SK-N-SH (cell line): ENCODE results near the gene SPTB. TPM values are rescaled to one million over a fixed set of nuclear protein-coding genes. Genes with fewer than 3 reads are reported as not detected.
"Not testable (repeated sequence)": the region's sequence is repeated elsewhere in the genome, so short reads cannot be mapped to it uniquely, and the experiment has no call there.

Source experiments
- CTCF ChIA-PET: fragments of 300-600, 350-600 bp; formaldehyde crosslinking; extraction: SDS; loops from one replicate; lab custom pipeline; 2021; lab: Yijun Ruan, JAX
- POLR2A ChIA-PET: fragments of 350-600 bp; sonication (Branson Sonifier 250); formaldehyde crosslinking; extraction: SDS; loops from one replicate; lab custom pipeline; 2020; ENCODE audit warnings: antibody characterized with exemption, inconsistent platforms; lab: Yijun Ruan, JAX
- DNase-seq: peaks from one replicate; pipeline ENCODE4 v3.0.0; 2012
- H2AFZ ChIP-seq: fragments of 200-600 bp; sonication (generic); 2 replicates; pipeline ENCODE4 v1.8.1; 2016; ENCODE audit warnings: antibody characterized with exemption, mild to moderate bottlenecking, low read depth
- H3F3A ChIP-seq: fragments of 200-600 bp; sonication (generic); replicated peaks from 2 replicates; pipeline ENCODE3; 2016; ENCODE audit warnings: antibody characterized with exemption, mild to moderate bottlenecking; ENCODE audit not compliant: insufficient read depth
- H3K27ac ChIP-seq, 2 experiments: fragments of 200-500 bp in 1 of 2; fragments of 200-600 bp in 1 of 2; sonication (Bioruptor generic) in 1 of 2; sonication (generic), shearing (Covaris generic) in 1 of 2; 2 replicates each; pipeline versions ENCODE4 v1.5.1 to v1.6.1; 2014 to 2016; ENCODE audit warnings: low read depth in 2 of 2, inconsistent platforms in 1 of 2, low read length in 1 of 2, mild to moderate bottlenecking in 1 of 2, mixed read lengths in 1 of 2
- H3K27me3 ChIP-seq: fragments of 200-600 bp; sonication (generic), shearing (Covaris generic); 2 replicates; pipeline ENCODE4 v1.6.1; 2016; ENCODE audit warnings: mixed run types; ENCODE audit not compliant: insufficient read depth
- H3K36me3 ChIP-seq, 2 experiments: fragments of 200-500 bp in 1 of 2; fragments of 200-600 bp in 1 of 2; sonication (Bioruptor generic) in 1 of 2; sonication (generic) in 1 of 2; replicated peaks in 1 of 2; 2 replicates each; pipeline versions ENCODE3 to v1.5.1; 2014 to 2016; ENCODE audit warnings: low read length in 1 of 2, mild to moderate bottlenecking in 1 of 2; ENCODE audit not compliant: insufficient read depth in 2 of 2, control insufficient read depth in 1 of 2
- H3K4me1 ChIP-seq, 2 experiments: fragments of 200-500 bp in 1 of 2; fragments of 200-600 bp in 1 of 2; sonication (Bioruptor generic) in 1 of 2; sonication (generic), shearing (Covaris generic) in 1 of 2; 2 replicates each; pipeline versions ENCODE4 v1.5.1 to v1.6.1; 2014 to 2016; ENCODE audit warnings: low read depth in 1 of 2, low read length in 1 of 2, mixed run types in 1 of 2; ENCODE audit not compliant: insufficient read depth in 2 of 2, control insufficient read depth in 1 of 2
- H3K4me2 ChIP-seq: fragments of 200-600 bp; sonication (generic), shearing (Covaris generic); 2 replicates; pipeline ENCODE4 v1.6.1; 2017; ENCODE audit warnings: mixed run types
- H3K4me3 ChIP-seq, 2 experiments: fragments of 200-500 bp in 1 of 2; fragments of 200-600 bp in 1 of 2; sonication (Bioruptor generic) in 1 of 2; sonication (generic), shearing (Covaris generic) in 1 of 2; 2 replicates each; pipeline versions ENCODE4 v1.5.1 to v1.8.1; 2014 to 2016; ENCODE audit warnings: low read depth in 2 of 2, inconsistent platforms in 1 of 2, low read length in 1 of 2, mild to moderate bottlenecking in 1 of 2, mixed read lengths in 1 of 2, moderate library complexity in 1 of 2
- H3K79me2 ChIP-seq: fragments of 200-600 bp; sonication (generic); 2 replicates; pipeline ENCODE4 v1.8.1; 2017; ENCODE audit warnings: mild to moderate bottlenecking; ENCODE audit not compliant: insufficient read depth
- H3K9ac ChIP-seq: fragments of 200-600 bp; sonication (generic); 2 replicates; pipeline ENCODE4 v1.6.1; 2017; ENCODE audit warnings: mixed run types
- H3K9me2 ChIP-seq: fragments of 200-600 bp; sonication (generic); 2 replicates; pipeline ENCODE4 v1.6.1; 2017; ENCODE audit warnings: mixed run types
- H3K9me3 ChIP-seq: fragments of 200-600 bp; sonication (generic); 2 replicates; pipeline ENCODE4 v1.6.1; 2017; ENCODE audit warnings: mixed run types, mild to moderate bottlenecking, moderate library complexity
- H4K20me1 ChIP-seq: fragments of 200-600 bp; sonication (generic); 2 replicates; pipeline ENCODE4 v1.6.1; 2017; ENCODE audit warnings: mild to moderate bottlenecking, mixed run types; ENCODE audit not compliant: insufficient read depth
- CHD2 ChIP-seq: fragments of 150-350 bp; IDR thresholded peaks from 2 replicates; pipeline ENCODE4 v1.6.1; 2018; ENCODE audit warnings: low read length; ENCODE audit not compliant: partially characterized antibody
- CTCF ChIP-seq: fragments of 200-600 bp; sonication (generic); IDR thresholded peaks from 2 replicates; pipeline ENCODE4 v1.6.1; 2017; ENCODE audit warnings: antibody characterized with exemption, mild to moderate bottlenecking, moderate library complexity
- FOSL2 ChIP-seq: IDR thresholded peaks from 2 replicates; pipeline ENCODE4 v1.4.0; 2012; ENCODE audit warnings: low read depth, mild to moderate bottlenecking, moderate library complexity, borderline replicate concordance
- IRF3 ChIP-seq: fragments of 150-350 bp; IDR thresholded peaks from 2 replicates; pipeline ENCODE4 v1.6.1; 2016; ENCODE audit warnings: mild to moderate bottlenecking, low read depth, low read length
- PBX3 ChIP-seq: IDR thresholded peaks from 2 replicates; pipeline ENCODE4; 2012
- REST ChIP-seq: IDR thresholded peaks from 2 replicates; pipeline ENCODE4 v1.6.1; 2012; ENCODE audit warnings: mild to moderate bottlenecking, low read depth, low read length, moderate library complexity
- RFX5 ChIP-seq: IDR thresholded peaks from 2 replicates; pipeline ENCODE4 v1.6.1; 2012; ENCODE audit warnings: mild to moderate bottlenecking, improper control_type of control experiment, low read length
- SIN3A ChIP-seq: IDR thresholded peaks from 2 replicates; pipeline ENCODE4 v1.6.1; 2012; ENCODE audit warnings: low read depth, mild to moderate bottlenecking, low read length, moderate library complexity, borderline replicate concordance
- TCF12 ChIP-seq: IDR thresholded peaks from 2 replicates; pipeline ENCODE4 v1.4.0; 2012
- USF1 ChIP-seq: IDR thresholded peaks from 2 replicates; pipeline ENCODE4 v1.4.0; 2012; ENCODE audit warnings: low read depth, borderline replicate concordance
- ZBTB33 ChIP-seq: IDR thresholded peaks from 2 replicates; pipeline ENCODE4 v1.4.0; 2012; ENCODE audit warnings: low read depth, borderline replicate concordance
- WGBS: methylation state at CpG from one replicate; pipeline ENCODE4 v1.1.6; 2017; ENCODE audit warnings: low lambda C conversion rate; 5-methylcytosine and 5-hydroxymethylcytosine counted together
- polyA plus RNA-seq, 3 experiments: library from polyadenylated mRNA; depleted of rRNA; stranded (reverse); fragments of >200 nt; gene quantifications; 2 replicates each; pipeline ENCODE4 v1.2.3, GENCODE V29; 2012

Gene SPTB
- polyA plus RNA-seq, 1 of the 3 experiments (the other 2 are of a cell fraction), result 0.15 TPM

GRCh38 chr14:64806202-64806861, 73.4 kb downstream of the SPTB start (continued):
- TF ChIP-seq ZBTB33 (peak; percentile 60; the same call in 1 of the 2 replicates), IRF3 (no peak), SIN3A (peak; percentile 50; the same call in 1 of the 2 replicates), RFX5 (no peak), USF1 (peak; percentile 43; the same call in 1 of the 2 replicates), CTCF (no peak), CHD2 (no peak), REST (peak; percentile 21; the same call in 1 of the 2 replicates)

GRCh38 chr14:64805646-64806045, 74.1 kb downstream of the SPTB start:
- Histone ChIP-seq H3F3A (peaks cover 35% of the 10 kb centered on the region), H3K9ac (peak overlapping the region; percentile 81; the same call in 1 of the 2 replicates), H2AFZ (peak overlapping the region; percentile 21), H3K4me1 (peaks cover 10 to 26% of the 10 kb centered on the region in 2 experiments; a peak in 3 of 4 replicates), H3K27ac (peak overlapping the region in 1 of 2 experiments; percentile 100; a peak in 3 of 4 replicates), H3K4me2 (peak overlapping the region; percentile 71)
- CTCF ChIA-PET, H3K9me2 ChIP-seq, H3K4me3 ChIP-seq, H3K27me3 ChIP-seq, H3K9me3 ChIP-seq, H3K79me2 ChIP-seq, DNase-seq, H3K36me3 ChIP-seq, H4K20me1 ChIP-seq, POLR2A ChIA-PET: not testable (repeated sequence)
- WGBS, result 35% methylated on average over 3 of the region's 3 CpGs
- TF ChIP-seq PBX3 (peak; percentile 27; the same call in 1 of the 2 replicates), TCF12 (peak; percentile 39; the same call in 1 of the 2 replicates), FOSL2 (peak; percentile 76; the same call in 1 of the 2 replicates)
